Measurements from ENCODE around the gene FAM47E. TPM values are rescaled to one million over a fixed set of nuclear protein-coding genes. Genes with fewer than 3 reads are reported as not detected.
"Not testable (repeated sequence)": the region's sequence is repeated elsewhere in the genome, so short reads cannot be mapped to it uniquely, and the experiment has no call there.

Gene FAM47E
- polyA plus RNA-seq, 10 donors: 0.52 to 3.4 (median 1.7) TPM

DNA sequence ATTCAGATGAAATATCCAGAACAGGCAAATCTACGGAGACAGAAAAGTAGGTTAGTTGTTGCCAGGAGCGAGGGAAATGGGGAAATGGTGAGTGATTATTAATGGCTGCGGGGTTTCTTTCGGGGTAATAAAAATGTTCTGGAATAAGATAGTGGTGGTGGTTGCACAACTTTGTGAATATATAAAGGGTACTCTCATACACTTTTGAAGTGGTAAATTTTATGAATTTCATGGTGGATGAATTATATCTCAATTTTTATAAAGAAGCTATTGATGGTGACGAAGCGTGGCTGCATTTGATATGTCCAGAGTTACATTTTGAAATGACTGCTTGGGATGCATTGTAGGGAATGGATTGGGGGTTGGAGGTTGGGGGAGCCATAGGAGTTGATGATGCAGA, 16.3 kb downstream of the FAM47E start:
- no peak for DNase-seq

DNA sequence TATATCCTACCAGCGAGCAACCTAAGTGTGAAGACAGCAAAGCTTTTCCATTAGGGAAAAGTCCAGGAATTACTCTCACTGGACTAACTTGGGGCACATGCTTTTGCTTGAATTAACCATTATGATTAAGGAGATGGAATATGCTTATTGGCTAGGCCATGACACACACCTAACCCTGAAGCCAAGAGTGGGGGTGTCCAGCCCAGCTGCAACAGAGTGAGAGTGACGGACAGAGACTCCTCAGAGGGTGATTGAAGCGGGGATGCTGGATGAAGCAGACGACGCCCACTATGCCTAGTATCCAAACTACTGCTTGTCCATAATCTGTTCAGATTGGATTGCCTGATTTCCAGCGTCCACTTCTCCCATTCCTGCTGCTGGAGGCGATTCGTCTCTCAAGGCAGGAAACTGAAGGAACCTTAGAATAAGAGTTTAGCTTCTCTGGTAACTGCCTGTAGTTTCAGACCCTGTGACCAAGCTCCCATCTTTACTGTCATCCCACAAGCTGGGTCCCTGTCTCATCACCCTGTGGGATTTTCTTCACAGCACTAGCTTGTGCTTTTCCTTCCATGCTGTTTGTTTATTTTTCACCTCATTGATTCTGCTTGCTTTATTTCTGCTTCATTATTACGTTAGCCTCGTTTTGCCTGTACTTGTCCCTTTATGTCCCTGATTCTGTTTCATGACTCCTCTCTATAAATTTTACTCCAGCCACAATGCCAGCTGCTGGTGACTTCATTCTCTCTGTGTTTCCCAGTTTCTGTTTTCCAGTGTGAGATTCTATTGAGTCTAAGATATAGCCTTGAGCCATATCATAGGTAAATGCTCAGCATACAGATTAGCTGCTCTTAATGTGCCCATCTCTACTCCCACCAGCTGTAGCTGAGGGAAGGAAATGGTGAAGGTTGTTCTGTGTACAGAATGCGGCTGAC, 19.0 kb downstream of the FAM47E start:
- DNase-seq: no peak

DNA sequence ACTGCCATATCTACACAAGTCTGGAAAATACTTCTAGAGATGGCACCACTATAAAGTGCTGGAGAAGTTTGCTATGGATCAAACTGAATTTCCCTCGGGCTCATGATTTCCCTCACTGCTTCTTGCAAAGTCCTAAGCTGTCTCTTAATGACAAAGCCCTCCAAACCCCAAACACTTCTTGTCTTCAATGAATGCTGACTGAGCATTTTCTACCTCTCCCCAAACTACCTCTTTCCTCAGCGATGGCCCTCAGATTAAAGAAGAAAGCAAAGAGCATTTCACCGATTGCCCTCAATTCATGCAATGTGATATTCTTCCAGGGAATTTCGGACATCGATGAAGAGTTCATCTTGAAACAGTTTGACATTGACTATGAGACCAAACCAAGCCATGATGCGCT, 19.7 kb downstream of the FAM47E start:
- DNase-seq: no peak

DNA sequence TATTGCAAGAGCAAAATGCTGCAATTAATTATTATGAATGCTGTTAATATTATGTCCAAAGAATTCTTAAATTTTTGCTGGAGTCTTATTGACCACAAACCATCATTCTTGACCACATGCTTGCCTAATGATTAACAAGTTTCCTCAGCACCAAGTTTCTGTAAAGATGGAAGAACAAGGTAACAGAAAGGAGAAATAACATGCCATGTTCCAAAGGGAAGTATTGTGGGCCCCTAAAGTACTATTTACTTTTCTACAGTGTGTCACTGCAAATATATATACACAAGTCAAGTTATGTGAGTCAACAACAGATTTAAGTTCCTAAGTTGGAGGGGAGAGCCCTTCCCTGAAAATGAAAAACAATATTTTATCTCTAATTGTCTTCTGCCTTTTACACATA, 20.6 kb downstream of the FAM47E start:
- no peak for DNase-seq

DNA sequence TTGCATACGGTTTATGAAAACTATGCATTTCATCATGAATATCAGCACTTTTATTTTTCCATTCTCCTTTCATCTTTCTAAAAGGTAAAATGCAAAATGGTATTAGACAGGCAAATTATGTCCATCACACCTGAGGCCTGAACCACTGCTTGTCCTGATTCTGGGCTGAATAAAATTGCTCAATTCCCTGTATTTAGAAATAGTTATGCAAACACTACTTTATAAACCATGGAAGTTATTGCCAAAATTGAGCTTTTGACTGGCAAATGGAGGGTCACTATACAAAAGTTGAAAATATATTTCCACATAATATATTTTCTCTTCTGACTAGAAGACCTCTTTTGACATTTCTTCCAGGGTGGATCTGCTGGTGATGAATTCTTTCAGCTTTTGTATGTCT, 21.1 kb downstream of the FAM47E start:
- DNase-seq: no peak

DNA sequence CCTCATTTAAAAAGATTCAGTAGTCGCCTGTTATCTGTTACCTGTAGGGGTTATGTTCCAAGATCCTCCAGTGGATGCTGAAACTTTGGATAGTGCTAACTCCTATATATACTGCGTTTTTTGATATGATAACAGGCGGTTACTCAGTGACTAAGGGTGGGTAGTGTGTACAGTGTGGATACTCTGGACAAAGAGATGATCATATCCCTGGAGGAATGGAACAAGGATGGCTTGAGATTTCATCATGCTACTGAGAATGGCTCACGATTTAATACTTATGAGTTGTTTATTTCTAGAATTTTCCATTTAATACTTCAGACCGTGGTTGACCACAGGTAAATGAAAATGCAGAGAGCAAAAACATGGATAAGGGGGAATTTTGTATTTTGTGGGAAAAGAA, 21.5 kb downstream of the FAM47E start:
- no peak for DNase-seq

DNA sequence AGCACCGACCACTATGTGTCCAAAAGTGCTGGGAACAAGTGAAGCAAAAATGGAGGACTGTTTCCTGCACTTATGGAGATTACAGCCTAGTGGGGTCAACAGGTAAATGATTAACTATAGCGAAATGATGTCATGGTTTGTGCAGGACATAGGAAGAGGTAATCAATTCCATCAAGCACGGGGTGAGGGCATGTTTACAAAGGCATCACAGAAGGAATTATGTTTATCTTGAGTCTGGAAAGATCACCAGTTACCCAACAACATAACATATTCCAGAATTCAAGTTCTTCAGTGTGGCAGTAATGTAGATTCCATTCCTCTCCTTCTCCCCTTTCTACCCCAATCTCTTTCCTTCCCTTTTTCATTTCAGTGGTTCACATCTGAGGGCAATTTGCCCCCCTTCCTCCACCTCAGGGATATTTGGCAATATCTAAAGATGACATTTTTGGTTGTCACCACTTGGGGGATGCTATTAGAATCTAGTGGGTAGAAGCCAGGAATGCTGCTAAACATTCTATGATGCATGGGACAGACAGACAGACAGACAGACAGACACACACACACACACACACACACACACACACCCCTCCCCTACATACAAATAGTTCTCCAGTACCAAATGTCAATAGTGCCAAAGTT, 24.1 kb downstream of the FAM47E start:
- DNase-seq: no peak

DNA sequence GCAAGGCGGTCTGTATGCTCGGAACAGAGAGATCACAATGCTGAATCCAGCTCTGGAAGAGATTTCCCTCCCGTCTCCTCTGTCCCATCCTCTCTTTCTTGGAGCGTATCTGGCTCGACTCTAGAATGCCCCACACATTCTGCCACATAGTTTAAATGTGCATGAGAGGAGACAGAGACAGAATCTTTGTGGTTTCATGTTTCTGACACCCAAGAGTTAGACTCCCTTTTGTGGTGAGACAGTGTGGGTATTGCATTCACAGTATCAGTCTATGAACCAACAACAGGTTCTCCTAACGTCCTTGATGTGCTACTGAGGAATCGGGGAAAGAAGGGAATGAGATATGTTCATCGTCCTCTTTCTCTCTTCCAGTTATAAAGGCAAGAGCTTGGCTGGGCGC, 25.3 kb downstream of the FAM47E start:
- no peak for DNase-seq

DNA sequence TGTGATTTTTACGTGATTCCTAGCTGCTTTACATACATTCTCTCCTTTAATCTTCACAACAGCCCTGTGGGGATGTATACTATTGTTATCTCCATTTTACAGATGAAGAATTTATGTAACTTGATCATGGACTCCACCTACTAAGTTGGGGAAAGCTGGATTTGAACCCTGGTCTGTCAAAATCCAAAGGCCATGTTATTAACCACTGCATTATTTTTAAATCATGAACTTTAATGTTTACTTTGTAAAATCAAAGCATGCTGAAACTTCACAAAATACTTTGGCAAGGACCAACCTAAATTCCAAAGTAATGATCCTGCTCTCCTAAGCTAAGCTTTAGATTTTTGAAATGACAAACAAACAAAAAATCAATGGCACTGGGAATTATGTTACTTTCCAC, 26.1 kb downstream of the FAM47E start:
- DNase-seq: no peak

DNA sequence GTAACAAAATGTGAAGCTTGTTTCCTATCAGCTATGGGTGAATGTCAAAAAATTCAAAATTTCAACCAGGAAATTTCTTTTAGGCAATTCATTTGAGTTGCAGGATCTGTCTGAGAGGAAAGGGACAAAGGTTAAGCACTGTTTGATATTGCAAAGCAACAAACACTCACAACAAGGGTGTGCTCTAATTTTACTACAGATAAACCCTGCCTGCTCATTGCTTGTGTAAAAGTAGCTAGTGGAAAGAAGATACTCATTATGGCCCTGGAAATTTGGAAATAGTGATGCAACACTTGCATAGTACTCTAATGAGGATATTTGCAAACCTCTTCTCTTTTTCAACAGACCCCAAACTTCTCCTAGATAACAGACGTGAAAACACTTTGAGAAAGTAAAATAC, 27.1 kb downstream of the FAM47E start:
- DNase-seq: no peak

DNA sequence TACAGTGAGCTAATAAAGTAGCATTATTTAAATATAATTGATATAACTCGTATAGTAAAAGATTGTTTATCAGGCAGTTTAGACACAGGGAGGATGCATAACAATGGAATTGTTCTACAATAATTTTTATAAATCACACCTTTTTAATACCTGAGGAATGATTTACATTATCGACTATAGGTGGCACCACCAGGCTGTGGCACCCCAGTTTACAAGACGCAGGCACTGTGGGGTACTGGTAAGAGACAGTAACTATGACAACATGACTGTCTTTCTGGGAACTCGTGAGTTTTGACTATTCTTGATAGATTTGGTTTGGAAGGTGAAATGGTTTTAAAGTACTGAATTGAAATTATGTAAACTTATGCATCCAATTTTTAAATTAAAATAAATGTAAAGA, 27.9 kb downstream of the FAM47E start:
- no peak for DNase-seq

DNA sequence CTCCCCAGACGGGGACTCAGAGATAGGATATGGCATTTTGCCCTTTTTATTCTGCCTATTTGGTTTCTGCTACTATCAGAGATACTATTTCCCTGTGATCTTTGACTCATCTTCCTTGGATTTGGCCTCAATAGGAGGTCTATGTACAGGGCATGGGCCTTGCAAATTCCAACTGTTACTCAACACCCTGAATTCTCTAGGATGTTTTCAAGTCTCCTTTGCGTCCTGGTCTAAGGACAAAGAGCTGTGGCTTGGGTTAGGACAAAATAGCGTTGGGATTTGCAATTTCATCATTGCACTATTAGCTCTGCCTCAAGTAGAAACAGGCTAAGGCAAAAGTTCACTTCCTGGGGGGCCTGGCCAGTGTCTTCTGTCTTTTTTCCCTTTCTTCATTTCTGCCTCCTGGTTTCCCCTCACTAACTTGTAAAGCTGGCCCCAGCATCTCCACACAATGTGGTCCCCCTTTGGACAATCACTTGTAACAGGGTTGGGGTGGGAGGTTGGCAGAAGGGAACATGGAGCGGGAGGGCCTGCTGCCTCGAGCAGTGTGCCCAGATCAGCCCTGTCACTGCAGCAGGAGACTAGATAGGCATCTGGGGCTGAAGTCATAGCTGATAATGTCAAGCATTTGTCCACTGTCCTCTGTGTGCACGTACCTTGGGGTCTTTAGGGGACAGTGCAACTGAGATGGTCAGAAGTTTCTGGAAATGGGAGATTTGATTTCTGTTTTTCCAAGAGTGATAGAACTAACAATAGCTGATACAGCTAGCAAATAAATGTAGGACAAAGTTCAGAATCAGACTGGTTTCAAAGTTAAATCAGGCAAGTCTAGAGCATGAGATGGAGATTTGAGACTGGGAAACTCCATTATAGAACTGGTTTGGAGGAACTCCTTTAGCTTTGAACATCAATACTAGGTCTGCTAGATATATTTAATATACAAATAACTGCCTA, 29.2 kb downstream of the FAM47E start:
- no peak for DNase-seq

DNA sequence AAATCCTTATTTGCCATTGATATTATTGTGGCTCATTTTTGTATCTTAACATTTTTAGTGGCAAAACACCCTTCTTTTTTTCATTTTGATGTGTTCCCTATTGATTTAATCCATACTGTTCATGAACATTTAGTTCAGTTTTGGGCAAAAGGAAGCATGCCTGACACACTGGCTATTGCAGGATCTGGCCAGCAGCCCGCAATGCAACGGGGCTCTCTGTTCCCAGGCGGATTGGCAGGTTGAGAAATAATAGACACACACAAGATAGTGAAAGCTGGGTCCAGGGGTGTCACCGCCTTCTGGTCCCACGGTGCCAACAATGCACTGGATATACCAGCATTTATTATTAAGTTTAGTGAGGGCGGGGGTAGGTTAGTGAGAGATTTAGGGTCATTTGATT, 30.1 kb downstream of the FAM47E start:
- DNase-seq: not testable (repeated sequence)

DNA sequence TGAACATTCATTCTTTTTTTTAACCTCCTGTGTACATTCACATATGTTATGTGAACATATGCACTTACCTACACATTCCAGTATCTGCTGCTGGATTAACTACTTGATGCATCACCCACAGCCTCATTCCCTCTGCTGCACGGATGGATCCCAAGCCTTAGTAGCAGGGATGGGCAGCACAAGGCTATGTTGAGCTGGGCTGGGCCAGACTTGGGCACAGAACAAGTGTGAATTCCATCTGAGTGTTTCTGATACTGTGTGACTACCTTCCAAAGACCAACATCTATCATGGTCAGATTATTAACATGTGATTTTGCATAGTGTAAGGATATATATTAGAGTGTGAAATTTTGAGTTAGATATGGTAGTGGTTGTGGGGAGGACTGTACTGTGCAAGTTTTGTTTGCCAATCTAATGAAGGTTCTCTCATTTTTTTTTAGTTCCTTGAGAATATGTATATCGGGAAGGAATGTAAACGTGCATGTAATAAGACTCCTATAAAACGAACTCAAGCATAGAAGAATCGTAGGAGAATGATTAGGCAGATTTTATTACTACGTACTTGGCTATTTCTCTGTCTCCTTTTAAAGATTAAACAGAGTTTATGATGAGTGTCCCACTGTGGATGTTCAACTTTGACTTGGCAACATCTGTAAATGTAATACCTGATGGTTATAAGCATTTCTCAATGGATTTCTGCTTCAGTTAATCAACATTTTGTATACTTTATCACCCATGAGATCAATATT, 31.6 kb downstream of the FAM47E start:
- no peak for DNase-seq

DNA sequence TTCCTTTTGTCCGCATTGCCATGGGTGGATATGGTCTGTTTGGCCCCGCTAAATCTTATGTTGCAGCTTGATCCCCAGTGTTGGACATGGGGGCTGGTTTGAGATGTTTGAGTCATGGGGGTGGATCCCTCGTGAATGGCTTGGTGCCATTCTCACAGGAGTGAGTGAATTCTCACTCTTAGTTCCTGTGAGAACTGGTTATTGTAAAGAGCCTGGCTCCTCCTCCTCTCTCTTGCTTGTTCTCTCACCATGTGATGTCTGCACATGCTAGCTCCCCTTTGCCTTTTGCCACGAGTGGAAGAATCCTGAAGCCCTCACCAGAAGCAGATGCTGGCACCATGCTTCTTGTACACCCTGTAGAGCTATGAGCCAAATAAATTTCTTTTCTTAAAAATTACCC, 32.4 kb downstream of the FAM47E start:
- no peak for DNase-seq

DNA sequence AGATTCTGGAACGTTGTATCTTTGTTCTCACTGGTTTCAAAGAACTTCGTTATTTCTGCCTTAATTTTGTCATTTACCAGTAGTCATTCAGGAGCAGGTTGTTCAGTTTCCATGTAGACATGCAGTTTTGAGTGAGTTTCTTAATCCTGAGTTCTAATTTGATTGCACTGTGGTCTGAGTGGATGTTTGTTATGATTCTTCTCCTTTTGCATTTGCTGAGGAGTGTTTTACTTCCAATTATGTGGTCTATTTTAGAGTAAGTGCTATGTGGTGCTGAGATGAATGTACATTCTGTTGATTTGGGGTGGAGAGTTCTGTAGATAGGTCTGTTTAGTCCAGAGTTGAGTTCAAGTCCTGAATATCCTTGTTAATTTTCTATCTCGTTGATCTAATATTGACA, 36.3 kb downstream of the FAM47E start:
- DNase-seq: not testable (repeated sequence)

DNA sequence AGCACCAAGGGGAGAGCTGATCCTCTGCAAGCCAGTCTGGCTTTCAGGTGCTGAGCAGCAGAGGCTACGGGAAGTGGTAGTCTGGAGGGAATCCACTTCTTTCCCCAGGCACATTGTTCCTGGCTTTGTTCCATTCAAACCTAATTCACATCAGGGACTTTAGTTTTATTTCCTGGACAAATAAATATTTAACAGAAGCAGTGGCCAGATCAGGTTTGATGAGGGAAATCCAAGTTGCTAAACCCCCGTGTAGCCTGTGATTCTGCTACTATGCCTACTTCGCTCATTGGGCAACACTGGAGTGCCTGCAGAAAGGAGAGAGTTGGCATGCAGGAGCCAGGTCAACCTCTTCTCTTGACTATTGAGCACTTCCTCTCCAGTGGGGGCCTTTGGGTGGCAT, 41.2 kb downstream of the FAM47E start:
- no peak for DNase-seq

DNA sequence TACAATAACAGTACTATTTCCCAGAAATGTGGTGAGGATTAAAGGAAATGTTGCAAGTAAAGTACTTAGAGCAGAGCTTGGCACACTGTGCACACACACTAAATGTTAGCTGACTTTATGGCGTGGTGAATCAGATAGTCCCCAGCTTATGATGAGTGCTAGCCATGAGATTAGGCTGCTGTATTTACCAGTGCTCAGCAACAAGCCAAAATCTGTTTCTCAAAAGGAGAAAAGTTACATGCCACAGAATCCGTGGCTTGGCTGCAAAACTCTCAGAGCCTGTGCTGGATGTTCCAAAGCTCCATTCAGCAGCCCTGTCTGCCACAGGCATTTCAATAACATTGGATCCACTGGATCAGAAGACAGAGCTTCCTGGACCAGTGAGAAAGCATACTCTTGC, 42.3 kb downstream of the FAM47E start:
- DNase-seq: no peak

DNA sequence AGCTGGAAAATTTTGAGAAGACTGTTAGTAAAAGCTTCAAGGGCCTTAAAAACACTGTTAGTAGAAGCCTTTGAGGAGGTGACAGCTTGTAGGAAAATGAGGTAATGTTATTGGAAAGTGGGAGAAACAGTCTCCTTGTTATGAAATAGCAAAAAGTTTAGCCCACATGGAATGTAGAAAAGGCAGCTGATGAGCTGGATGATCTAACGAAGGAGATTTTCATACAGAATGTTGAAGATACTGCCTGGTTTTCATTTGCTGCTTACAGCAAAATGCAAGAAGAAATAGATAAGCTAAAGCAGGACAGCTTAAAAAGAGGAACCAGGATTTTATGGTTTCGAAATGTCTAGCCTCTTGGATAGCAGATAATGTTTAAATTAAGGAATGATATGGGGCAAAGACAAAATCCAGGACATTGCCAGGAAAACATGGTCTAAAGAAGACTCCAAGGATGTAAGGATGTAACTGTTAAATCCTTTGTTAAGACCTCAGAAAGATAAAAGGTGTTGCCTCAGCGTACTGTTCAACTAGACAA, 44.8 kb downstream of the FAM47E start:
- DNase-seq: no peak

DNA sequence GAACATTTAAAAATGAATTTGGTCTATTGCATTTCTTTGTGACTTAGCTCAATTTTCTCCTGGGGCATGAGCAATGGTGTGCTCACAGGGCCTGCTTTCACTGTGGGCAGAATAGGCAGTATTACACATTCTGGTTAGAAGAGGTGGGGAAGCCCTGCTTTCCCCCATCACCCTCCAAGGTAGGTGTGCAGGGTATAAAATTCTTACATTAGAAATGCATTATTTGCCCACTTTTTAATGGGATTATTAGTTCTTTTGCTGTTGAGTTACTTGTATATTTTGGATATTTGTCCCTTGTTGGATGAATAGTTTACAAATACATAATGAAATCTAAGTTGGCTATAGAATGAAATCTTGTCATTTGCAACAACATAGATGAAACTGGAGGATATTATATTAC, 46.7 kb downstream of the FAM47E start:
- no peak for DNase-seq

DNA sequence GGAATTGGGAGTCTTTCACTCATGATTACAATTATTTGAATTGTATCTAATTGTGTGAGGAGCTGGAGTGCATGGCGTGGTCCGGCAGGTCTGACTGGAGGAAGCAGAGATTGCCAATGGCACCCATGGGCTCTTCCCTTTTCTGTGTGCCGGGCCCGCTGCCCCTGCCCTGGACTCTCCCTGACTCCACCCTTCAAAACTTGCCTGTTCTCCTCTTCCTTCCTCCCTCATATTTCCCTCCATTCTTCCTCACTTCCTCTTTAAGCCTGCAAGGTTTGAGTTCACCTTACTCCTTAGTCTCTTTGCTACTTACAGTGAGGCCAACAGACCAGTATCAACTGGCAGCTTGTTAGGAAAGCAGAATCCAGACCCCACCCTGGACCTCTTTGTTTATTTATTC, 48.5 kb downstream of the FAM47E start:
- DNase-seq: no peak

Measured in muscle of back (tissue), 11 donors.